GM12878 (cell line): ENCODE measurements around the gene RCOR1. TPM values are rescaled to one million over a fixed set of nuclear protein-coding genes. Genes with fewer than 3 reads are reported as not detected.

Experiments used
- ATAC-seq: fragments of 200-7000 bp; cut with Tn5 transposase; 3 replicates; pipeline ENCODE4 v1.9.1; 2020; ENCODE audit warnings: mild to moderate bottlenecking, moderate library complexity
- BruUV-seq: library from RNA; stranded (reverse); fragments of 400-500 nt; replicated peaks from 2 replicates; lab custom pipeline; 2021; lab: Mats Ljungman, UMichigan
- CTCF ChIA-PET: fragments of 300-600 bp; sonication (Branson Sonifier 250); formaldehyde crosslinking; extraction: SDS; loops from one replicate; lab custom pipeline; 2021; ENCODE audit warnings: inconsistent platforms; lab: Yijun Ruan, JAX
- POLR2A ChIA-PET: fragments of 350-600 bp; formaldehyde crosslinking; extraction: SDS; loops from one replicate; lab custom pipeline; 2021; ENCODE audit warnings: inconsistent platforms; lab: Charles Lee
- RAD21 ChIA-PET: fragments of 300-600 bp; sonication (Branson Sonifier 250); formaldehyde crosslinking; loops from one replicate; lab custom pipeline; 2023; ENCODE audit warnings: antibody characterized with exemption; ENCODE audit not compliant: unreplicated experiment; lab: Charles Lee
- SMC1A ChIA-PET: fragments of 300-600 bp; sonication (Branson Sonifier 250); formaldehyde crosslinking; loops from one replicate; lab custom pipeline; 2023; ENCODE audit not compliant: unreplicated experiment, uncharacterized antibody; lab: Charles Lee
- DNase-seq: peaks from one replicate; pipeline ENCODE4 v3.0.0-alpha.2; 2011; ENCODE audit warnings: low read depth, low spot score
- FAIRE-seq: peaks from 3 replicates; lab custom pipeline; 2011; peaks lifted over from hg19 to GRCh38; lab: Jason Lieb, UNC
- H2AFZ ChIP-seq: 2 replicates; pipeline ENCODE4 v1.6.0; 2011; ENCODE audit warnings: low read depth, low read length, control low read depth; ENCODE audit not compliant: control insufficient read depth
- H3K27ac ChIP-seq: 2 replicates; pipeline ENCODE4 v1.5.1; 2011; ENCODE audit warnings: control low read depth; ENCODE audit not compliant: control insufficient read depth, insufficient read depth
- H3K27me3 ChIP-seq, 2 experiments: replicated peaks in 1 of 2; 2 replicates each; pipeline versions ENCODE4 v1.6.0 to v1.6.1; 2011; ENCODE audit warnings: low read length in 1 of 2; ENCODE audit not compliant: control insufficient read depth in 2 of 2, insufficient read depth in 2 of 2
- H3K36me3 ChIP-seq, 2 experiments: 2 replicates each; pipeline ENCODE4 v1.5.1; 2011; ENCODE audit warnings: low read length in 1 of 2; ENCODE audit not compliant: control insufficient read depth in 2 of 2, insufficient read depth in 2 of 2
- H3K4me1 ChIP-seq: 2 replicates; pipeline ENCODE4 v1.6.1; 2011; ENCODE audit warnings: mild to moderate bottlenecking, low read length, moderate library complexity, mixed read lengths; ENCODE audit not compliant: control insufficient read depth, insufficient read depth
- H3K4me2 ChIP-seq: 2 replicates; pipeline ENCODE4 v1.6.0; 2011; ENCODE audit warnings: control low read depth; ENCODE audit not compliant: control insufficient read depth, insufficient read depth
- H3K4me3 ChIP-seq: fragments of 200-600 bp; sonication (generic); 2 replicates; pipeline ENCODE4 v1.5.1; 2016
- H3K79me2 ChIP-seq: 2 replicates; pipeline ENCODE4 v1.6.0; 2011; ENCODE audit warnings: low read length; ENCODE audit not compliant: control insufficient read depth, insufficient read depth
- H3K9ac ChIP-seq: 2 replicates; pipeline ENCODE4 v1.8.0; 2011; ENCODE audit warnings: low read length, control low read depth, mixed read lengths; ENCODE audit not compliant: control insufficient read depth, insufficient read depth
- H3K9me3 ChIP-seq: replicated peaks from 3 replicates; pipeline ENCODE4 v1.5.1; 2011; ENCODE audit warnings: mild to moderate bottlenecking, low read length; ENCODE audit not compliant: control insufficient read depth, insufficient read depth
- H4K20me1 ChIP-seq: 2 replicates; pipeline ENCODE4 v1.6.0; 2011; ENCODE audit not compliant: control insufficient read depth, insufficient read depth
- ATF2 ChIP-seq: IDR thresholded peaks from 2 replicates; pipeline ENCODE4 v1.6.1; 2012; ENCODE audit warnings: low read length, inconsistent platforms
- BACH1 ChIP-seq: fragments of 450-650 bp; IDR thresholded peaks from 2 replicates; pipeline ENCODE4 v1.6.1; 2017; ENCODE audit warnings: mild to moderate bottlenecking, borderline replicate concordance
- CEBPB ChIP-seq, 2 experiments: fragments of 150-350 bp in 1 of 2; IDR thresholded peaks; 2 replicates each; pipeline ENCODE4 v1.6.1; 2012 to 2014; ENCODE audit warnings: low read depth in 2 of 2, low read length in 2 of 2, borderline replicate concordance in 1 of 2, inconsistent platforms in 1 of 2
- EP300 ChIP-seq, 2 experiments: fragments of 150-350 bp in 1 of 2; IDR thresholded peaks; 2 replicates each; pipeline ENCODE4 v1.6.1; 2011 to 2012; ENCODE audit warnings: low read depth in 2 of 2, low read length in 2 of 2, borderline replicate concordance in 1 of 2, improper control_type of control experiment in 1 of 2, inconsistent platforms in 1 of 2; ENCODE audit not compliant: control insufficient read depth in 1 of 2
- FOS ChIP-seq: IDR thresholded peaks from 3 replicates; pipeline ENCODE4 v1.6.1; 2011; ENCODE audit warnings: borderline replicate concordance; ENCODE audit not compliant: insufficient read length; ENCODE audit errors: extremely low read depth
- FOXK2 ChIP-seq: fragments of 450-650 bp; IDR thresholded peaks from 2 replicates; pipeline ENCODE4 v1.6.1; 2017; ENCODE audit warnings: mild to moderate bottlenecking, moderate library complexity
- JUNB ChIP-seq: IDR thresholded peaks from 2 replicates; pipeline ENCODE4 v1.6.1; 2016; ENCODE audit warnings: antibody characterized with exemption, mild to moderate bottlenecking
- MLLT1 ChIP-seq: fragments of 450-650 bp; IDR thresholded peaks from 2 replicates; pipeline ENCODE4 v1.6.1; 2016; ENCODE audit warnings: mild to moderate bottlenecking
- NBN ChIP-seq: fragments of 450-650 bp; IDR thresholded peaks from 2 replicates; pipeline ENCODE4 v1.6.1; 2016
- NFIC ChIP-seq: IDR thresholded peaks from 2 replicates; pipeline ENCODE4 v1.6.1; 2012; ENCODE audit warnings: low read depth, mild to moderate bottlenecking, inconsistent platforms, low read length, moderate library complexity
- POLR2AphosphoS5 ChIP-seq: IDR thresholded peaks from 2 replicates; pipeline ENCODE4 v1.6.1; 2011; ENCODE audit warnings: mild to moderate bottlenecking, low read length, inconsistent platforms
- RELB ChIP-seq: fragments of 450-650 bp; IDR thresholded peaks from 2 replicates; pipeline ENCODE4 v1.6.1; 2017; ENCODE audit warnings: low read depth, mild to moderate bottlenecking, moderate library complexity
- RUNX3 ChIP-seq: IDR thresholded peaks from 2 replicates; pipeline ENCODE4 v1.6.1; 2012; ENCODE audit warnings: low read length, inconsistent platforms
- TBL1XR1 ChIP-seq: IDR thresholded peaks from 2 replicates; pipeline ENCODE4 v1.6.1; 2012; ENCODE audit warnings: low read depth, low read length, improper control_type of control experiment
- TCF7 ChIP-seq: IDR thresholded peaks from 2 replicates; pipeline ENCODE4 v1.6.1; 2014; ENCODE audit warnings: antibody characterized with exemption, borderline replicate concordance
- USF2 ChIP-seq: IDR thresholded peaks from 2 replicates; pipeline ENCODE4 v1.6.1; 2011; ENCODE audit warnings: low read depth, low read length, improper control_type of control experiment, borderline replicate concordance
- WGBS: methylation state at CpG from one replicate; pipeline ENCODE4 v1.1.6; 2016; ENCODE audit warnings: low lambda C conversion rate; ENCODE audit not compliant: insufficient replicate concordance, insufficient coverage; ENCODE audit errors: missing lambda C conversion rate; 5-methylcytosine and 5-hydroxymethylcytosine counted together
- in situ Hi-C: fragments of 300-500 bp; cut with MboI; formaldehyde crosslinking; loops from 9 replicates; pipeline ENCODE4 v1.14.3; 2018; ENCODE audit warnings: mixed read lengths
- intact Hi-C: fragments of 100-400 bp; cut with micrococcal nuclease; formaldehyde crosslinking; loops from one replicate; pipeline ENCODE4 v1.14.2; 2022; ENCODE audit not compliant: unreplicated experiment
- polyA plus RNA-seq, 11 experiments: library from polyadenylated mRNA; depleted of rRNA in 4 of 11; unstranded in 6 of 11; stranded (reverse) in 5 of 11; fragments of >200 nt; fragmentation: Nextera tagmentation in 4 of 11; fragmentation: Illumina TruSeq in 1 of 11; extraction: Ambion mirVana in 4 of 11; extraction: Trizol in 1 of 11; gene quantifications; 1 replicate in 1 of 11; 2 replicates in 10 of 11; pipeline versions ENCODE4 v1.2.1 to v1.2.3, GENCODE V29; 2011 to 2016; ENCODE audit warnings: inconsistent platforms in 2 of 11, missing spikeins in 2 of 11, low read depth in 1 of 11
- total RNA-seq, 4 experiments: library from RNA; depleted of rRNA in 3 of 4; stranded (reverse); fragments of >200 nt in 3 of 4; fragmentation: Illumina TruSeq in 1 of 4; extraction: Trizol in 1 of 4; gene quantifications; 2 replicates each; pipeline versions ENCODE4 v1.2.1 to v1.2.3, GENCODE V29; 2013 to 2021

Gene RCOR1
- total and polyA plus RNA-seq, 10 of the 15 experiments (the other 5 are each of a cell fraction or from before 2014, with no cell fraction given) = 1.6 to 12.2 (median 4.4) TPM

- TF ChIP-seq RUNX3 = peak; percentile 68
Observed at GRCh38 chr14:102606296-102606695, 13.8 kb downstream of the RCOR1 start (continued).

- peak overlapping the region; percentile 69; the same call in 1 of the 2 replicates for H3K4me2 ChIP-seq
- 0 out of 2 replicates have a peak, but pooled peaks have one; percentile 31 for TF ChIP-seq TBL1XR1
- no peak for TF ChIP-seq USF2
- TF ChIP-seq ATF2 = peak; percentile 50; the same call in 1 of the 2 replicates
- 0 out of 4 replicates have a peak, but pooled peaks of 1 of the 2 experiments have one; percentile 37 for TF ChIP-seq CEBPB (IDR thresholded peaks at IDR 0.05; ENCODE audit: borderline replicate concordance in 1 of 2, low read depth in 2 of 2, low read length in 2 of 2)
- TF ChIP-seq POLR2AphosphoS5 = no peak
- TF ChIP-seq NBN = peak; percentile 49; the same call in 1 of the 2 replicates
- TF ChIP-seq MLLT1 = 0 out of 2 replicates have a peak, but pooled peaks have one; percentile 31
- TF ChIP-seq TCF7 = no peak
- no peak for TF ChIP-seq FOXK2
- peak; percentile 67 for TF ChIP-seq JUNB
- TF ChIP-seq BACH1 = no peak
- peak; percentile 64; the same call in 1 of the 2 replicates for TF ChIP-seq NFIC
- peak; percentile 54 for TF ChIP-seq RELB
- TF ChIP-seq FOS = no peak
- 0 out of 4 replicates have a peak, but pooled peaks of 1 of the 2 experiments have one; percentile 17 for TF ChIP-seq EP300 (IDR thresholded peaks at IDR 0.05; ENCODE audit: borderline replicate concordance in 1 of 2, control insufficient read depth in 1 of 2, low read depth in 2 of 2, low read length in 2 of 2)
Observed at GRCh38 chr14:102608064-102608446, 15.6 kb downstream of the RCOR1 start.

More at GRCh38 chr14:102608064-102608446, 15.6 kb downstream of the RCOR1 start:
- no peaks in the 10 kb centered on the region; the same call in 1 of the 2 replicates for H4K20me1 ChIP-seq
- ATAC-seq (peak; percentile 82), FAIRE-seq (peak; percentile 85), DNase-seq (peak; percentile 79)
- H3K27me3 ChIP-seq = no peaks in the 10 kb centered on the region
- no TSS peak for BruUV-seq
- 0% methylated on average over 4 of the region's 4 CpGs for WGBS
- peaks cover 63% of the 10 kb centered on the region for H3K4me1 ChIP-seq
- in situ Hi-C loops = no loop called here
- no peaks in the 10 kb centered on the region; a peak in 2 of 4 replicates for H3K36me3 ChIP-seq
- H3K9ac ChIP-seq = no peak overlapping the region
- ChIA-PET RAD21 (interaction anchor here (1.0 to 3.0 kb wide), 4 partner anchors 13 to 83 kb away, joined by 3 to 23 read pairs (median 7); no protein-coding TSS in a partner anchor), POLR2A (interaction anchor here (0.6 to 5.6 kb wide), 7 partner anchors 9 to 88 kb away, joined by 3 to 24 read pairs (median 5); partner anchors contain the start of gene RCOR1), CTCF (interaction anchor here (0.6 to 6.9 kb wide), 7 partner anchors 13 to 519 kb away, joined by 3 to 78 read pairs (median 4); no protein-coding TSS in a partner anchor), SMC1A (interaction anchor here (0.7 to 7.3 kb wide), 7 partner anchors 12 to 157 kb away, joined by 3 to 68 read pairs (median 3); no protein-coding TSS in a partner anchor)
- H3K79me2 ChIP-seq = peaks cover 53% of the 10 kb centered on the region
- peak overlapping the region; percentile 46; the same call in 1 of the 2 replicates for H3K4me3 ChIP-seq
- H3K27ac ChIP-seq = peak overlapping the region; percentile 28
- no peaks in the 10 kb centered on the region; the same call in 2 of the 3 replicates for H3K9me3 ChIP-seq
- intact Hi-C loops = loop anchor here (2.0 to 5.0 kb wide), 2 partner anchors 15 to 154 kb away; partner anchors contain the start of gene RCOR1
- H2AFZ ChIP-seq = no peak overlapping the region
